ENCODE results near the gene RO60.

The RO60 gene

GRCh38 chr1:193108471-193108870 lies 49.1 kb downstream of the RO60 start:
- DNase-seq (ENCODE audit: low spot score), result no peak
